Liver (tissue), 9 donors: ENCODE measurements around the gene ADAM30. TPM values are rescaled to one million over a fixed set of nuclear protein-coding genes. Genes with fewer than 3 reads are reported as not detected.

ENCODE experiments used
- DNase-seq: peaks from one replicate; pipeline ENCODE4 v3.0.0-alpha.2; 2017; ENCODE audit warnings: low spot score
- H3K27ac ChIP-seq, 2 donors: one replicate each; pipeline ENCODE4 v1.7.0; 2013; ENCODE audit warnings: inconsistent platforms in 2 of 2, low read length in 2 of 2, control low read depth in 1 of 2, low read depth in 1 of 2, mild to moderate bottlenecking in 1 of 2
- H3K27me3 ChIP-seq, 4 donors: one replicate each; pipeline versions ENCODE4 v1.6.1 to v1.7.0; 2013; ENCODE audit warnings: low read length in 3 of 4, inconsistent platforms in 1 of 4, mild to moderate bottlenecking in 1 of 4, moderate library complexity in 1 of 4; ENCODE audit not compliant: control insufficient read depth in 4 of 4, insufficient read depth in 4 of 4
- H3K36me3 ChIP-seq, 4 donors: one replicate each; pipeline versions ENCODE4 v1.6.1 to v1.7.0; 2013; ENCODE audit warnings: low read length in 3 of 4, mild to moderate bottlenecking in 3 of 4, low read depth in 1 of 4, moderate library complexity in 1 of 4; ENCODE audit not compliant: control insufficient read depth in 4 of 4, insufficient read depth in 3 of 4
- H3K4me1 ChIP-seq, 4 donors: one replicate each; pipeline versions ENCODE4 v1.6.1 to v1.7.0; 2013; ENCODE audit warnings: low read length in 3 of 4, mild to moderate bottlenecking in 3 of 4, moderate library complexity in 1 of 4; ENCODE audit not compliant: control insufficient read depth in 4 of 4, insufficient read depth in 4 of 4
- H3K4me3 ChIP-seq, 3 donors: one replicate each; pipeline versions ENCODE4 v1.6.1 to v1.7.0; 2013; ENCODE audit warnings: low read length in 3 of 3, control low read depth in 1 of 3, low read depth in 1 of 3, mild to moderate bottlenecking in 1 of 3
- H3K9ac ChIP-seq, 2 donors: one replicate each; pipeline ENCODE4 v1.7.0; 2013; ENCODE audit warnings: low read length in 2 of 2, mild to moderate bottlenecking in 2 of 2, moderate library complexity in 2 of 2, control low read depth in 1 of 2, low read depth in 1 of 2
- H3K9me3 ChIP-seq, 4 donors: one replicate each; pipeline versions ENCODE4 v1.6.1 to v1.7.0; 2013; ENCODE audit warnings: low read length in 3 of 4; ENCODE audit not compliant: control insufficient read depth in 4 of 4
- ATF3 ChIP-seq: IDR thresholded peaks from 2 replicates; pipeline ENCODE4 v1.6.1; 2016; ENCODE audit warnings: antibody characterized with exemption
- FOXA1 ChIP-seq: IDR thresholded peaks from 2 replicates; pipeline ENCODE4 v1.6.1; 2016; ENCODE audit warnings: antibody characterized with exemption
- HNF4A ChIP-seq, 2 donors: conservative IDR thresholded peaks; 2 replicates each; pipeline ENCODE4 v1.6.1; 2016; ENCODE audit warnings: antibody characterized with exemption in 2 of 2, mild to moderate bottlenecking in 2 of 2
- HNF4G ChIP-seq: IDR thresholded peaks from 2 replicates; pipeline ENCODE4 v1.6.1; 2016; ENCODE audit warnings: antibody characterized with exemption
- JUND ChIP-seq, 2 donors: IDR thresholded peaks; 2 replicates each; pipeline ENCODE4 v1.6.1; 2016; ENCODE audit warnings: antibody characterized with exemption in 2 of 2
- NR2F2 ChIP-seq: IDR thresholded peaks from 2 replicates; pipeline ENCODE4 v1.6.1; 2016; ENCODE audit warnings: antibody characterized with exemption
- RAD21 ChIP-seq, 2 donors: IDR thresholded peaks; 2 replicates each; pipeline ENCODE4 v1.6.1; 2016; ENCODE audit warnings: antibody characterized with exemption in 2 of 2, mild to moderate bottlenecking in 2 of 2
- REST ChIP-seq: IDR thresholded peaks from 2 replicates; pipeline ENCODE4 v1.6.1; 2016; ENCODE audit warnings: antibody characterized with exemption, mild to moderate bottlenecking
- TAF1 ChIP-seq: conservative IDR thresholded peaks from 2 replicates; pipeline ENCODE4 v1.6.1; 2016; ENCODE audit warnings: antibody characterized with exemption, mild to moderate bottlenecking
- YY1 ChIP-seq: IDR thresholded peaks from 2 replicates; pipeline ENCODE4 v1.6.1; 2016; ENCODE audit warnings: antibody characterized with exemption, mild to moderate bottlenecking
- ZBTB33 ChIP-seq: IDR thresholded peaks from 2 replicates; pipeline ENCODE4 v1.6.1; 2016; ENCODE audit warnings: antibody characterized with exemption
- WGBS: extraction: QIAGEN DNeasy Blood & Tissue Kit; methylation state at CpG from one replicate; pipeline ENCODE4 v1.1.7; 2013; 5-methylcytosine and 5-hydroxymethylcytosine counted together
- polyA plus RNA-seq, 2 donors: library from polyadenylated mRNA; stranded (reverse) in 1 of 2; unstranded in 1 of 2; fragments of 200-250 nt in 1 of 2; fragments of >200 nt in 1 of 2; fragmentation: Nextera tagmentation in 1 of 2; extraction: Ambion mirVana in 1 of 2; gene quantifications; one replicate each; pipeline versions ENCODE4 v1.2.1 to v1.2.3, GENCODE V29; 2013 to 2015
- total RNA-seq, 2 donors: library from RNA; depleted of rRNA; stranded (reverse); fragments of >200 nt; gene quantifications; one replicate each; pipeline ENCODE4 v1.2.3, GENCODE V29; 2014
- donor health status: healthy.
- donor health status: healthy.
- donor health status: healthy.
- donor health status: healthy.
- donor health status: healthy.

ADAM30 gene
- total and polyA plus RNA-seq, 4 donors, result not detected

GRCh38 chr1:119858126-119858525 is 38.2 kb downstream of the ADAM30 start:
- Histone ChIP-seq H3K27me3 (no peaks in the 10 kb centered on the region), H3K27ac (no peak overlapping the region), H3K9ac (no peak overlapping the region), H3K4me1 (no peaks in the 10 kb centered on the region), H3K9me3 (no peaks in the 10 kb centered on the region), H3K4me3 (no peak overlapping the region), H3K36me3 (no peaks in the 10 kb centered on the region)
- DNase-seq, result no peak
- WGBS, result 63% methylated on average over 2 of the region's 2 CpGs
- TF ChIP-seq NR2F2 (no peak), HNF4A (conservative IDR thresholded peaks at IDR 0.05) (no peak), REST (no peak), FOXA1 (no peak), YY1 (no peak), JUND (IDR thresholded peaks at IDR 0.05) (no peak), HNF4G (no peak), ATF3 (no peak), TAF1 (no peak), RAD21 (IDR thresholded peaks at IDR 0.05) (no peak)

DNA sequence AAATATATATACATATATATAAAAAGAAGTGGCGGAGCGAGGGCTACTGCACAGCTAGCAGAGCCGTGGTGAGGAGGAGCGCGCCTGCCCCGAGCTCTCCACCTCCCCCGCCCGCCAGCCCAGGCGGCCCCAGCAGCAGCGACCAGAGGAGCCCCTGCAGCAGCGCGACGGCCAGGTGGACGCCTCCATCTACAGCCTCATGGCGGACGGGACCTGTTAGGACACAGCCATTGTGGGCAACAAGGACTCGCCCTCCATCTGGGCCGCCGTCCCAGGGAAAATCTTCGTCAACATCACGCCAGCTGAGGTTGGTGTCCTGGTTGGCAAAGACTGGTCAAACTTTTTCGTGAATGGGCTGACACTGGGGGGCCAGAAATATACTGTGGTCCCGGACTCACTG is 43.2 kb downstream of the ADAM30 start:
- WGBS, result 95% methylated on average over 23 of the region's 23 CpGs
- Histone ChIP-seq H3K4me3 (no peak overlapping the region), H3K9me3 (no peaks in the 10 kb centered on the region), H3K27me3 (no peaks in the 10 kb centered on the region), H3K9ac (no peak overlapping the region), H3K4me1 (no peaks in the 10 kb centered on the region), H3K27ac (no peak overlapping the region), H3K36me3 (no peaks in the 10 kb centered on the region)
- TF ChIP-seq YY1, result no peak
- no peak for TF ChIP-seq ZBTB33
- no peak for TF ChIP-seq REST
- TF ChIP-seq TAF1, result no peak
- TF ChIP-seq NR2F2, result no peak
- no peak for DNase-seq
